Prostate gland (tissue), 2 donors: ENCODE results near the gene CORO7. TPM values are rescaled to one million over a fixed set of nuclear protein-coding genes. Genes with fewer than 3 reads are reported as not detected.

Experiments used
- DNase-seq: peaks from one replicate; pipeline ENCODE4 v3.0.0-alpha.2; 2019; ENCODE audit warnings: low spot score
- H3K27ac ChIP-seq, 2 donors: fragments of 200-600 bp; sonication (generic); 2 replicates each; pipeline ENCODE4 v1.5.1; 2017 to 2019
- H3K27me3 ChIP-seq: fragments of 200-600 bp; sonication (generic); replicated peaks from 2 replicates; pipeline ENCODE4 v1.5.1; 2019; ENCODE audit not compliant: insufficient read depth
- H3K36me3 ChIP-seq, 2 donors: fragments of 200-600 bp; sonication (generic); 1 replicate in 1 of 2; 2 replicates in 1 of 2; pipeline versions ENCODE4 v1.5.1 to v1.8.1; 2017 to 2019
- H3K4me1 ChIP-seq: fragments of 200-600 bp; sonication (generic); replicated peaks from 2 replicates; pipeline ENCODE4 v1.5.1; 2019
- H3K4me3 ChIP-seq, 2 donors: fragments of 200-600 bp; sonication (generic); 2 replicates each; pipeline ENCODE4 v1.5.1; 2017 to 2019
- H3K9me3 ChIP-seq: fragments of 200-600 bp; sonication (generic); 2 replicates; pipeline ENCODE4 v1.5.1; 2017
- CTCF ChIP-seq, 4 experiments: fragments of 200-600 bp in 2 of 4; fragments of 450-650 bp in 2 of 4; sonication (generic) in 2 of 4; IDR thresholded peaks; 1 replicate in 3 of 4; 2 replicates in 1 of 4; pipeline ENCODE4 v1.5.1; 2016 to 2019; ENCODE audit warnings: antibody characterized with exemption in 4 of 4, mild to moderate bottlenecking in 2 of 4, moderate library complexity in 2 of 4
- POLR2A ChIP-seq: fragments of 450-650 bp; IDR thresholded peaks from one replicate; pipeline ENCODE4 v1.6.1; 2016; ENCODE audit warnings: antibody characterized with exemption, mild to moderate bottlenecking
- POLR2AphosphoS5 ChIP-seq: sonication (generic); formaldehyde crosslinking; IDR thresholded peaks from one replicate; pipeline ENCODE4 v1.6.1; 2017; ENCODE audit warnings: antibody characterized with exemption
- WGBS: methylation state at CpG from one replicate; pipeline ENCODE4 v1.1.5; 2018; 5-methylcytosine and 5-hydroxymethylcytosine counted together
- intact Hi-C: fragments of 100-400 bp; cut with DNase I; formaldehyde crosslinking; loops from one replicate; pipeline ENCODE4 v1.14.2; 2022
- total RNA-seq, 2 donors: library from RNA; depleted of rRNA; stranded (reverse); fragments of >200 nt; gene quantifications; one replicate each; pipeline ENCODE4 v1.1.0, GENCODE V29; 2016

CORO7 gene
- total RNA-seq, 2 donors from 2014 or later = 24.1 to 122 TPM

GRCh38 chr16:4327386-4328045, 88.9 kb downstream of the CORO7 start:
- TF ChIP-seq POLR2AphosphoS5 = no peak
- no peak for TF ChIP-seq POLR2A
- no peak for TF ChIP-seq CTCF (IDR thresholded peaks at IDR 0.05)
- intact Hi-C loops = loop anchor here (2.0 kb wide), 2 partner anchors 39 to 127 kb away; no protein-coding TSS in a partner anchor
- Histone ChIP-seq H3K27me3 (no peaks in the 10 kb centered on the region), H3K4me3 (peak overlapping the region; percentile 27 to 40), H3K27ac (peak overlapping the region; percentile 65 to 73), H3K36me3 (no peaks in the 10 kb centered on the region), H3K9me3 (no peaks in the 10 kb centered on the region), H3K4me1 (peaks cover 9% of the 10 kb centered on the region)
- no peak for DNase-seq
- WGBS = 3% methylated on average over 33 of the region's 57 CpGs

- Histone ChIP-seq H3K9me3 (no peaks in the 10 kb centered on the region), H3K36me3 (no peaks in the 10 kb centered on the region), H3K4me3 (no peak overlapping the region), H3K4me1 (peaks cover 14% of the 10 kb centered on the region), H3K27ac (peak overlapping the region; percentile 3 to 75), H3K27me3 (no peaks in the 10 kb centered on the region)
- TF ChIP-seq POLR2AphosphoS5 = no peak
- TF ChIP-seq POLR2A = no peak
- TF ChIP-seq CTCF (IDR thresholded peaks at IDR 0.05) = no peak
- intact Hi-C loops = no loop called here
- WGBS = 77% methylated on average over 6 of the region's 6 CpGs
- no peak for DNase-seq
Observed at GRCh38 chr16:4325253-4325758, 91.1 kb downstream of the CORO7 start.

- DNase-seq = no peak
- WGBS = 58% methylated on average over 22 of the region's 22 CpGs
- no peak for TF ChIP-seq POLR2A
- no peak for TF ChIP-seq POLR2AphosphoS5
- no peak for TF ChIP-seq CTCF (IDR thresholded peaks at IDR 0.05)
- intact Hi-C loops = no loop called here
- Histone ChIP-seq H3K9me3 (no peaks in the 10 kb centered on the region), H3K27ac (peak overlapping the region; percentile 70 to 75), H3K4me3 (no peak overlapping the region), H3K4me1 (peaks cover 17% of the 10 kb centered on the region), H3K36me3 (no peaks in the 10 kb centered on the region), H3K27me3 (no peaks in the 10 kb centered on the region)
Observed at GRCh38 chr16:4324492-4325252, 91.7 kb downstream of the CORO7 start.

- intact Hi-C loops = no loop called here
- no peaks in the 10 kb centered on the region for H3K27me3 ChIP-seq
- peaks cover 17% of the 10 kb centered on the region for H3K4me1 ChIP-seq
- H3K36me3 ChIP-seq = no peaks in the 10 kb centered on the region
- DNase-seq = no peak
- H3K4me3 ChIP-seq = no peak overlapping the region
- H3K9me3 ChIP-seq = no peaks in the 10 kb centered on the region
- H3K27ac ChIP-seq = peak overlapping the region; percentile 70 to 75
- 12% methylated on average over 11 of the region's 12 CpGs for WGBS
- peak; percentile 8 for TF ChIP-seq POLR2A
- TF ChIP-seq POLR2AphosphoS5 = peak; percentile 20
- no peak for TF ChIP-seq CTCF (IDR thresholded peaks at IDR 0.05)
Observed at GRCh38 chr16:4323845-4324488, 92.4 kb downstream of the CORO7 start.
